SU-DHL-6 (cell line): ENCODE measurements around the gene DDX10.

Source experiments
- H2AFZ ChIP-seq: fragments of 200-600 bp; sonication (generic); 2 replicates; pipeline ENCODE4 v1.6.1; 2014; ENCODE audit warnings: low read depth, mild to moderate bottlenecking, moderate library complexity, mixed read lengths, antibody characterized with exemption, low read length; ENCODE audit not compliant: severe bottlenecking
- H3F3A ChIP-seq: fragments of 200-600 bp; shearing (Covaris generic); 2 replicates; pipeline ENCODE4 v1.6.0; 2016; ENCODE audit warnings: antibody characterized with exemption, mild to moderate bottlenecking; ENCODE audit not compliant: insufficient read depth
- H3K27ac ChIP-seq: fragments of 200-600 bp; sonication (generic); 2 replicates; pipeline ENCODE4 v1.5.1; 2016; ENCODE audit warnings: low read depth, mild to moderate bottlenecking, low read length, moderate library complexity, mixed read lengths
- H3K27me3 ChIP-seq: fragments of 200-600 bp; sonication (generic), shearing (Covaris generic); 2 replicates; pipeline ENCODE4 v1.6.0; 2014; ENCODE audit warnings: mild to moderate bottlenecking, low read length
- H3K36me3 ChIP-seq: fragments of 200-600 bp; sonication (generic); 2 replicates; pipeline ENCODE4 v1.6.1; 2014; ENCODE audit warnings: mild to moderate bottlenecking, low read length, mixed read lengths
- H3K4me2 ChIP-seq: fragments of 300-600, 200-600 bp; shearing (Covaris generic), sonication (generic); 2 replicates; pipeline ENCODE4 v1.6.0; 2014; ENCODE audit warnings: low read length, low read depth, mild to moderate bottlenecking; ENCODE audit not compliant: poor library complexity, severe bottlenecking
- H3K4me3 ChIP-seq: fragments of 200-600 bp; sonication (generic); 2 replicates; pipeline ENCODE4 v1.5.1; 2014; ENCODE audit warnings: antibody characterized with exemption, low read length, mild to moderate bottlenecking, mixed read lengths; ENCODE audit not compliant: insufficient read depth, poor library complexity, severe bottlenecking
- H3K79me2 ChIP-seq: fragments of 200-600 bp; sonication (generic); 2 replicates; pipeline ENCODE4 v1.6.1; 2014; ENCODE audit warnings: mild to moderate bottlenecking, low read length, moderate library complexity; ENCODE audit not compliant: insufficient read depth
- H3K9ac ChIP-seq: fragments of 200-600 bp; sonication (generic); 2 replicates; pipeline ENCODE4 v1.7.0; 2014; ENCODE audit warnings: mild to moderate bottlenecking, low read length
- H3K9me2 ChIP-seq: fragments of 200-600 bp; sonication (generic); replicated peaks from 2 replicates; pipeline ENCODE4 v1.6.1; 2014; ENCODE audit warnings: low read length; ENCODE audit not compliant: insufficient read depth
- H3K9me3 ChIP-seq: fragments of 200-600 bp; sonication (generic); 2 replicates; pipeline ENCODE4 v1.6.1; 2014; ENCODE audit warnings: low read length, mixed read lengths; ENCODE audit not compliant: insufficient read depth
- H4K20me1 ChIP-seq: fragments of 200-600 bp; sonication (generic); 2 replicates; pipeline ENCODE4 v1.6.1; 2014; ENCODE audit warnings: low read depth, mild to moderate bottlenecking, antibody characterized with exemption, low read length, moderate library complexity, mixed read lengths
- CTCF ChIP-seq: fragments of 200-600 bp; sonication (generic); IDR thresholded peaks from one replicate; pipeline ENCODE4 v1.5.1; 2017; ENCODE audit warnings: antibody characterized with exemption, mild to moderate bottlenecking, low read length, moderate library complexity; ENCODE audit not compliant: insufficient read depth, poor library complexity, severe bottlenecking
- EZH2phosphoT487 ChIP-seq: fragments of 200-600 bp; sonication (generic), shearing (Covaris generic); conservative IDR thresholded peaks from 2 replicates; pipeline ENCODE4 v1.6.1; 2018; ENCODE audit warnings: mild to moderate bottlenecking, antibody characterized with exemption, low read length, moderate library complexity, mixed read lengths

Gene DDX10

GRCh38 chr11:108694846-108695245 lies 30.0 kb downstream of the DDX10 start:
- Histone ChIP-seq H3K9me3 (no peaks in the 10 kb centered on the region), H3K4me3 (no peak overlapping the region), H3K27me3 (no peaks in the 10 kb centered on the region), H3K9ac (no peak overlapping the region), H3K36me3 (peaks cover 19% of the 10 kb centered on the region; the same call in 1 of the 2 replicates), H2AFZ (no peak overlapping the region), H3K27ac (no peak overlapping the region), H3F3A (no peaks in the 10 kb centered on the region), H3K9me2 (no peaks in the 10 kb centered on the region), H4K20me1 (no peaks in the 10 kb centered on the region), H3K79me2 (no peaks in the 10 kb centered on the region), H3K4me2 (no peak overlapping the region)
- TF ChIP-seq CTCF (no peak), EZH2phosphoT487 (no peak)

GRCh38 chr11:108697872-108698473 lies 33.1 kb downstream of the DDX10 start:
- H2AFZ ChIP-seq = no peak overlapping the region
- no peak overlapping the region for H3K4me2 ChIP-seq
- H3K4me3 ChIP-seq = no peak overlapping the region
- TF ChIP-seq EZH2phosphoT487 (no peak), CTCF (peak; percentile 69)
- no peaks in the 10 kb centered on the region for H3K27me3 ChIP-seq
- no peak overlapping the region for H3K9ac ChIP-seq
- H3K9me3 ChIP-seq = no peaks in the 10 kb centered on the region
- no peaks in the 10 kb centered on the region for H4K20me1 ChIP-seq
- H3F3A ChIP-seq = no peaks in the 10 kb centered on the region
- no peak overlapping the region for H3K27ac ChIP-seq
- H3K79me2 ChIP-seq = no peaks in the 10 kb centered on the region
- H3K36me3 ChIP-seq = peaks cover 13% of the 10 kb centered on the region; the same call in 1 of the 2 replicates
- H3K9me2 ChIP-seq = no peaks in the 10 kb centered on the region

GRCh38 chr11:108698844-108699642 lies 34.2 kb downstream of the DDX10 start:
- H4K20me1 ChIP-seq = no peaks in the 10 kb centered on the region
- H3K9me2 ChIP-seq = no peaks in the 10 kb centered on the region
- no peak overlapping the region for H3K27ac ChIP-seq
- H3K4me3 ChIP-seq = no peak overlapping the region
- H3F3A ChIP-seq = no peaks in the 10 kb centered on the region
- peaks cover 9% of the 10 kb centered on the region; the same call in 1 of the 2 replicates for H3K36me3 ChIP-seq
- H3K27me3 ChIP-seq = no peaks in the 10 kb centered on the region
- no peak overlapping the region for H2AFZ ChIP-seq
- H3K79me2 ChIP-seq = no peaks in the 10 kb centered on the region
- H3K9me3 ChIP-seq = no peaks in the 10 kb centered on the region
- H3K4me2 ChIP-seq = no peak overlapping the region
- no peak for TF ChIP-seq CTCF
- TF ChIP-seq EZH2phosphoT487 = no peak
- H3K9ac ChIP-seq = no peak overlapping the region
